ENCODE data around the gene AMPH. TPM values are rescaled to one million over a fixed set of nuclear protein-coding genes. Genes with fewer than 3 reads are reported as not detected.

AMPH gene
- total and polyA plus RNA-seq, 2 of the 4 experiments (the other 2 are of a cell fraction) = 3.9 to 4.8 TPM

- Histone ChIP-seq H3K79me1 (ENCODE audit: low read depth in 1 of 2, low read length in 2 of 2) (no peaks in the 10 kb centered on the region), H3K9me3 (ENCODE audit: control insufficient read depth, insufficient read depth, low read length) (no peaks in the 10 kb centered on the region), H3K56ac (ENCODE audit: extremely low read depth, insufficient read depth, low read length) (no peak overlapping the region), H3K27me3 (ENCODE audit: control insufficient read depth, insufficient read depth, low read length) (no peaks in the 10 kb centered on the region), H3K36me3 (ENCODE audit: control insufficient read depth, insufficient read depth, low read length) (no peaks in the 10 kb centered on the region), H4K20me1 (ENCODE audit: insufficient read depth, low read length) (no peaks in the 10 kb centered on the region), H2AK5ac (ENCODE audit: low read depth, low read length) (no peak overlapping the region), H3K4me1 (ENCODE audit: control insufficient read depth, insufficient read depth, low read length) (peaks cover 2% of the 10 kb centered on the region; the same call in 1 of the 2 replicates), H3K4me3 (ENCODE audit: insufficient read depth, low read depth, low read length) (no peak overlapping the region), H3K9ac (ENCODE audit: low read depth, low read length) (no peak overlapping the region), H4K91ac (ENCODE audit: insufficient read depth, low read depth, low read length) (no peak overlapping the region), H2BK5ac (ENCODE audit: low read depth, low read length, poor library complexity, severe bottlenecking) (no peak overlapping the region), H2BK15ac (ENCODE audit: low read depth, low read length) (no peak overlapping the region), H2BK20ac (ENCODE audit: low read depth, low read length) (no peak overlapping the region), H4K5ac (ENCODE audit: low read depth, low read length) (no peak overlapping the region), H2BK120ac (ENCODE audit: low read depth, low read length) (no peak overlapping the region), H3K14ac (replicated peaks; ENCODE audit: low read depth, low read length) (no peak overlapping the region), H3K23ac (ENCODE audit: low read depth, low read length) (no peak overlapping the region), H3K4ac (ENCODE audit: low read depth, low read length) (no peak overlapping the region), H3K18ac (ENCODE audit: low read depth, low read length) (no peak overlapping the region), H3K4me2 (ENCODE audit: low read depth, low read length) (no peak overlapping the region), H2AK9ac (replicated peaks; ENCODE audit: low read depth, low read length, poor library complexity) (no peak overlapping the region), H3K27ac (ENCODE audit: insufficient read depth, low read length) (no peak overlapping the region), H4K8ac (ENCODE audit: low read depth in 2 of 2, low read length in 2 of 2) (no peak overlapping the region), H2AFZ (replicated peaks; ENCODE audit: low read length, poor library complexity) (no peak overlapping the region), H3K9me1 (ENCODE audit: insufficient read depth, low read length) (no peaks in the 10 kb centered on the region)
- ATAC-seq (ENCODE audit: low read depth) (no peak), DNase-seq (no peak)
- CTCF ChIA-PET = no interaction called here
- intact Hi-C loops (cut with micrococcal nuclease) (no loop called here), dilution Hi-C loops (cut with HindIII; ENCODE audit: low sequenced_read_pairs, unreplicated experiment) (no loop called here), in situ Hi-C loops (cut with MboI; ENCODE audit: low sequenced_read_pairs) (no loop called here)
- whole genome bisulfite sequencing, 2 experiments (ENCODE audit: extremely low coverage in 2 of 2, insufficient read length in 1 of 2) = 43% methylated on average over 1 of the region's 5 CpGs; no CpG with 5 or more reads in 1 of the 2 experiments
- TF ChIP-seq RCOR1 (IDR thresholded peaks at IDR 0.05; ENCODE audit: insufficient replicate concordance, low read length) = no peak
- POLR2A ChIA-PET (ENCODE audit: unreplicated experiment) = no interaction called here
- BruUV-seq (replicated peaks) = no TSS peak
Observed at GRCh38 chr7:38580485-38580884, 50.7 kb downstream of the AMPH start.
